Tibial nerve (tissue), 3 donors: ENCODE data around the gene MEOX2.

Experiments used
- POLR2A ChIP-seq, 2 donors: fragments of 450-650 bp; IDR thresholded peaks; one replicate each; pipeline ENCODE4 v1.6.1; 2017; ENCODE audit warnings: antibody characterized with exemption in 2 of 2, mild to moderate bottlenecking in 2 of 2, moderate library complexity in 2 of 2
- TF ChIP-seq, protein P1 (sequence below), 5 experiments: fragments of 200-600 bp in 3 of 5; fragments of 450-650 bp in 2 of 5; sonication (generic) in 3 of 5; IDR thresholded peaks; one replicate each; pipeline ENCODE4 v1.5.1; 2016 to 2019; ENCODE audit warnings: antibody characterized with exemption in 5 of 5, mild to moderate bottlenecking in 3 of 5, moderate library complexity in 2 of 5

DNA sequence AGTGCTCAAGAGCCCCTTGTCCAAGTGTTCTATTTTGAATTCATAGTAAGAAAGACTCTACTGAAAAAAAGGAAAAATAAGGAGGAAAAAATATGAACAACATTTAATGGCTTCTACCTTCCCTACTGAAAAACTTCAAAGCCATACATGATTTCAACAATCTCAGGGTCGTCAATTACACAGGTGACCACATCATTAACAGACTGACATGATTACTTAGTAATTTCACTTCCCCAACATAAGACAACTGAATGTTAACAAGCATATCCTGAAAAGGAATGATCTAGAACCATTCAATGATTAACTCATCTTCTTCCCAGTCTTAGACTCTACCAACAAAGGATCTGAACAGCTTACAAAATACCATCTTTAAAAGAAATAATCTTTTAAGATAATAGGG, 34.8 kb downstream of the MEOX2 start:
- TF ChIP-seq POLR2A (IDR thresholded peaks at IDR 0.05): no peak
- TF ChIP-seq, protein P1, sequence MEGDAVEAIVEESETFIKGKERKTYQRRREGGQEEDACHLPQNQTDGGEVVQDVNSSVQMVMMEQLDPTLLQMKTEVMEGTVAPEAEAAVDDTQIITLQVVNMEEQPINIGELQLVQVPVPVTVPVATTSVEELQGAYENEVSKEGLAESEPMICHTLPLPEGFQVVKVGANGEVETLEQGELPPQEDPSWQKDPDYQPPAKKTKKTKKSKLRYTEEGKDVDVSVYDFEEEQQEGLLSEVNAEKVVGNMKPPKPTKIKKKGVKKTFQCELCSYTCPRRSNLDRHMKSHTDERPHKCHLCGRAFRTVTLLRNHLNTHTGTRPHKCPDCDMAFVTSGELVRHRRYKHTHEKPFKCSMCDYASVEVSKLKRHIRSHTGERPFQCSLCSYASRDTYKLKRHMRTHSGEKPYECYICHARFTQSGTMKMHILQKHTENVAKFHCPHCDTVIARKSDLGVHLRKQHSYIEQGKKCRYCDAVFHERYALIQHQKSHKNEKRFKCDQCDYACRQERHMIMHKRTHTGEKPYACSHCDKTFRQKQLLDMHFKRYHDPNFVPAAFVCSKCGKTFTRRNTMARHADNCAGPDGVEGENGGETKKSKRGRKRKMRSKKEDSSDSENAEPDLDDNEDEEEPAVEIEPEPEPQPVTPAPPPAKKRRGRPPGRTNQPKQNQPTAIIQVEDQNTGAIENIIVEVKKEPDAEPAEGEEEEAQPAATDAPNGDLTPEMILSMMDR (IDR thresholded peaks at IDR 0.05): no peak
